Measurements from ENCODE around the gene FRAS1. TPM values are rescaled to one million over a fixed set of nuclear protein-coding genes. Genes with fewer than 3 reads are reported as not detected.
"Not testable (repeated sequence)": the region's sequence is repeated elsewhere in the genome, so short reads cannot be mapped to it uniquely, and the experiment has no call there.

FRAS1 gene
- polyA plus RNA-seq, 1 donor from 2014 or later = 2.8 TPM

- Histone ChIP-seq H3K9me2 (ENCODE audit: insufficient read depth, low read length) (no peaks in the 10 kb centered on the region), H3K4me2 (ENCODE audit: low read length) (no peak overlapping the region), H3K79me2 (replicated peaks; ENCODE audit: insufficient read depth, low read length) (no peaks in the 10 kb centered on the region), H3K27me3 (ENCODE audit: insufficient read depth, low read depth, low read length) (no peaks in the 10 kb centered on the region), H3K9ac (ENCODE audit: low read length) (no peak overlapping the region), H3K9me3 (ENCODE audit: low read length) (no peaks in the 10 kb centered on the region), H3F3A (ENCODE audit: insufficient read depth, low read length, poor library complexity, severe bottlenecking) (no peaks in the 10 kb centered on the region), H3K27ac (ENCODE audit: low read length) (no peak overlapping the region), H3K4me3 (ENCODE audit: low read length) (no peak overlapping the region), H3K36me3 (ENCODE audit: insufficient read depth, low read length) (no peaks in the 10 kb centered on the region), H4K20me1 (ENCODE audit: insufficient read depth) (no peaks in the 10 kb centered on the region), H2AFZ (ENCODE audit: low read depth, low read length) (no peak overlapping the region)
- TF ChIP-seq MXI1 (conservative IDR thresholded peaks at IDR 0.05; ENCODE audit: poor library complexity, severe bottlenecking) (no peak), POLR2AphosphoS5 (IDR thresholded peaks at IDR 0.05) (no peak), CTCF (IDR thresholded peaks at IDR 0.05; ENCODE audit: poor library complexity, severe bottlenecking) (no peak), EP300 (conservative IDR thresholded peaks at IDR 0.05; ENCODE audit: poor library complexity, severe bottlenecking) (no peak), TAF1 (IDR thresholded peaks at IDR 0.05; ENCODE audit: low read depth) (no peak)
Observed at GRCh38 chr4:78460368-78460767, 403.2 kb downstream of the FRAS1 start.

GRCh38 chr4:78464265-78464664, 407.1 kb downstream of the FRAS1 start:
- Histone ChIP-seq H3K4me2 (ENCODE audit: low read length) (no peak overlapping the region), H2AFZ (ENCODE audit: low read depth, low read length) (no peak overlapping the region), H4K20me1 (ENCODE audit: insufficient read depth) (no peaks in the 10 kb centered on the region), H3K9ac (ENCODE audit: low read length) (no peak overlapping the region), H3K27me3 (ENCODE audit: insufficient read depth, low read depth, low read length) (no peaks in the 10 kb centered on the region), H3K9me3 (ENCODE audit: low read length) (no peaks in the 10 kb centered on the region), H3F3A (ENCODE audit: insufficient read depth, low read length, poor library complexity, severe bottlenecking) (no peaks in the 10 kb centered on the region), H3K4me3 (ENCODE audit: low read length) (no peak overlapping the region), H3K9me2 (ENCODE audit: insufficient read depth, low read length) (no peaks in the 10 kb centered on the region), H3K36me3 (ENCODE audit: insufficient read depth, low read length) (no peaks in the 10 kb centered on the region), H3K27ac (ENCODE audit: low read length) (no peak overlapping the region), H3K79me2 (replicated peaks; ENCODE audit: insufficient read depth, low read length) (no peaks in the 10 kb centered on the region)
- TF ChIP-seq EP300 (conservative IDR thresholded peaks at IDR 0.05; ENCODE audit: poor library complexity, severe bottlenecking) (no peak), SMC3 (conservative IDR thresholded peaks at IDR 0.05; ENCODE audit: poor library complexity) (no peak), POLR2AphosphoS5 (IDR thresholded peaks at IDR 0.05) (no peak), TAF1 (IDR thresholded peaks at IDR 0.05; ENCODE audit: low read depth) (no peak), CTCF (IDR thresholded peaks at IDR 0.05; ENCODE audit: poor library complexity, severe bottlenecking) (no peak), MXI1 (conservative IDR thresholded peaks at IDR 0.05; ENCODE audit: poor library complexity, severe bottlenecking) (no peak), EZH2 (IDR thresholded peaks at IDR 0.05; ENCODE audit: borderline replicate concordance, insufficient read depth, low read length, poor library complexity, severe bottlenecking) (no peak), REST (IDR thresholded peaks at IDR 0.05; ENCODE audit: borderline replicate concordance) (no peak)

- not testable (repeated sequence) for H3K36me3 ChIP-seq (ENCODE audit: insufficient read depth, low read length); H3K4me3 ChIP-seq (ENCODE audit: low read length); H3K9me3 ChIP-seq (ENCODE audit: low read length); H3K27ac ChIP-seq (ENCODE audit: low read length); H3K9me2 ChIP-seq (ENCODE audit: insufficient read depth, low read length); H3K79me2 ChIP-seq (replicated peaks; ENCODE audit: insufficient read depth, low read length); H3K9ac ChIP-seq (ENCODE audit: low read length); H3K27me3 ChIP-seq (ENCODE audit: insufficient read depth, low read depth, low read length); H4K20me1 ChIP-seq (ENCODE audit: insufficient read depth); H2AFZ ChIP-seq (ENCODE audit: low read depth, low read length); H3F3A ChIP-seq (ENCODE audit: insufficient read depth, low read length, poor library complexity, severe bottlenecking); H3K4me2 ChIP-seq (ENCODE audit: low read length)
Observed at GRCh38 chr4:78467223-78467622, 410.1 kb downstream of the FRAS1 start.

All from neural cell (in vitro differentiated cells).